ENCODE results near the gene FTO. TPM values are rescaled to one million over a fixed set of nuclear protein-coding genes. Genes with fewer than 3 reads are reported as not detected.

The FTO gene
- total and polyA plus RNA-seq, 2 of the 13 experiments (the other 11 are each of a cell fraction or from before 2014, with no cell fraction given), result 41.6 to 55.8 TPM

GRCh38 chr16:53785044-53785443 lies 81.1 kb downstream of the FTO start (continued):
- no peak for TF ChIP-seq ZNF256 (CRISPR knock-in tag; conservative IDR thresholded peaks at IDR 0.05)
- TF ChIP-seq ZNF24 (IDR thresholded peaks at IDR 0.05), result no peak
- no peak for TF ChIP-seq TOE1 (CRISPR knock-in tag; IDR thresholded peaks at IDR 0.05)
- no peak for TF ChIP-seq KLF12 (CRISPR knock-in tag; IDR thresholded peaks at IDR 0.05; ENCODE audit: borderline replicate concordance)
- no peak for TF ChIP-seq FOXA1 (IDR thresholded peaks at IDR 0.05)
- TF ChIP-seq FOXA1 (CRISPR knock-in tag; IDR thresholded peaks at IDR 0.05), result no peak
- TF ChIP-seq ZNF550 (CRISPR knock-in tag; IDR thresholded peaks at IDR 0.05; ENCODE audit: borderline replicate concordance), result no peak
- no peak for TF ChIP-seq CHD2 (IDR thresholded peaks at IDR 0.05; ENCODE audit: low read depth, low read length)
- no peak for TF ChIP-seq ZNF543 (CRISPR knock-in tag; IDR thresholded peaks at IDR 0.05)
- TF ChIP-seq KDM5A (IDR thresholded peaks at IDR 0.05; ENCODE audit: borderline replicate concordance, low read length), result no peak
- no peak for TF ChIP-seq RBFOX2 (IDR thresholded peaks at IDR 0.05; ENCODE audit: low read depth, low read length)

GRCh38 chr16:53785916-53786315 lies 82.0 kb downstream of the FTO start:
- no peak overlapping the region for H3K27ac ChIP-seq (ENCODE audit: extremely low read length, insufficient read depth, low read length)
- no peak overlapping the region for H3K4me3 ChIP-seq (replicated peaks in 1 of 3; ENCODE audit: insufficient read depth in 1 of 3, low read depth in 2 of 3, low read length in 3 of 3)
- no peak for DNase-seq (ENCODE audit: low spot score)
- H3K36me3 ChIP-seq (replicated peaks in 1 of 2; ENCODE audit: control insufficient read depth in 1 of 2, insufficient read depth in 2 of 2, low read length in 2 of 2), result no peaks in the 10 kb centered on the region
- H2AFZ ChIP-seq (ENCODE audit: low read length), result no peak overlapping the region
- peaks cover 5% of the 10 kb centered on the region for H3K79me2 ChIP-seq (ENCODE audit: insufficient read depth, low read length)
- ATAC-seq, result no peak
- no TSS peak for BruUV-seq (replicated peaks)
- intact Hi-C loops (cut with micrococcal nuclease; ENCODE audit: unreplicated experiment), result no loop called here
- TF ChIP-seq KDM3A (CRISPR knock-in tag; IDR thresholded peaks at IDR 0.05; ENCODE audit: low read depth), result no peak
- TF ChIP-seq ZGPAT (CRISPR knock-in tag; IDR thresholded peaks at IDR 0.05), result no peak
- TF ChIP-seq CREM (IDR thresholded peaks at IDR 0.05), result no peak
- TF ChIP-seq CREM (CRISPR knock-in tag; IDR thresholded peaks at IDR 0.05), result no peak
- H3K4me2 ChIP-seq (ENCODE audit: low read depth, low read length), result no peak overlapping the region
- H3K9ac ChIP-seq (ENCODE audit: insufficient read depth, low read depth, low read length), result no peak overlapping the region
- 96% methylated on average over 3 of the region's 3 CpGs for WGBS (ENCODE audit: low lambda C conversion rate)
- H3K27me3 ChIP-seq (ENCODE audit: control insufficient read depth in 1 of 2, insufficient read depth in 2 of 2, low read length in 2 of 2), result no peaks in the 10 kb centered on the region
- H3K9me3 ChIP-seq (ENCODE audit: low read length), result no peaks in the 10 kb centered on the region
- peaks cover 15% of the 10 kb centered on the region for H3K4me1 ChIP-seq (ENCODE audit: insufficient read depth, low read length)
- POLR2A ChIA-PET, result no interaction called here
- no peaks in the 10 kb centered on the region for H4K20me1 ChIP-seq (ENCODE audit: insufficient read depth, low read length)
- no peak for FAIRE-seq
- in situ Hi-C loops (cut with HindIII; ENCODE audit: extremely low pct_ligation_motif_present, low pct_unique_long_range_greater_than_20kb), result no loop called here
- CTCF ChIA-PET (ENCODE audit: low intra/inter-chr PET ratio, low total read pairs), result no interaction called here
